GM12875 (cell line): Measurements from ENCODE around the gene RFX8.

Experiments
- H3K4me3 ChIP-seq: one replicate; pipeline ENCODE4 v1.5.1; 2011; ENCODE audit warnings: low read depth, low read length, control low read depth
- CTCF ChIP-seq: IDR thresholded peaks from 2 replicates; pipeline ENCODE4 v1.5.1; 2011; ENCODE audit warnings: low read depth, mild to moderate bottlenecking, control low read depth, inconsistent platforms, low read length, moderate library complexity, borderline replicate concordance; ENCODE audit not compliant: insufficient read depth

RFX8 gene

DNA sequence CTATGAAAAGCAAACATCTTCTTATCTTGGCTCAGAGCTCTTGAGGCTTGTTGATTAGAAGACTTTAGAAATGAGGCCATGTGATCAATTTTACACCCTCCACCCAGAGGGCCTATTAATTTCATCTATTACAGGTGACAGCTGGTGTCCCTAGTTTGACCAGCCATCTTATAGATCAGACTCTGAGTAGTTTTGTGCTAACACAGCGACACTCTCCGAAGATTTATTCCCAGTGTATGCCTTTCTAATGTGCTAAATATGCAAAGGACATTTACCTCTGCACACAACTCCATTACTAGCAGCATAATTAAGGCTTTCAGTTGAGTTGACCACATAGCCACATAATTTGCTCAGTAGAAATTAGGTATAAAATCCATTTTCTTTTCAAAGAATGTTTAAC is 2.6 kb upstream of the RFX8 start:
- no peak for TF ChIP-seq CTCF
- no peak overlapping the region for H3K4me3 ChIP-seq

- TF ChIP-seq CTCF: no peak
- H3K4me3 ChIP-seq: no peak overlapping the region
Measured at GRCh38 chr2:101476605-101477208, 1.8 kb upstream of the RFX8 start.

- TF ChIP-seq CTCF: no peak
- no peak overlapping the region for H3K4me3 ChIP-seq
Measured at GRCh38 chr2:101473911-101474701, 806 bp downstream of the RFX8 start.

GRCh38 chr2:101473591-101473910 is 1.4 kb downstream of the RFX8 start:
- no peak overlapping the region for H3K4me3 ChIP-seq
- no peak for TF ChIP-seq CTCF

DNA sequence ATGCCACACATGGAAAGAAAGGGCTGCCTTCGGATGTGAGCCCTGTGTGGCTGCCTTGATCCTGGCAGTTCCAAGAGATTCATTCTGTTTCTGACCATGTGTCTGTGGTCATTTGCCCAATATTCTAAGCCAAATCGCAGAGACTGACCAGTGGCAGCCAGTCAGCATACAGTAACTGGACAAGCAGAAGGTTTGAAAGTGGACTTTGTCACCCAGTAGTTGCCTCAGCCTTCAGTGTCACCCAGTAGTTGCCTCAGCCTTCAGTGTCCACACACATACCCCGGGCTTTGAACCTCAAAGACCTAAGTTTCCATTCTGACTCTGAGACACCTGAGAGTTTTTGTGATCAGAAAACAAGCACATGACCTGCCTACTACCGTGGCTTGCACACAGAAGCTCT is 5.0 kb downstream of the RFX8 start:
- no peak overlapping the region for H3K4me3 ChIP-seq
- no peak for TF ChIP-seq CTCF

GRCh38 chr2:101467306-101467705 is 7.6 kb downstream of the RFX8 start:
- H3K4me3 ChIP-seq: no peak overlapping the region
- TF ChIP-seq CTCF: no peak

DNA sequence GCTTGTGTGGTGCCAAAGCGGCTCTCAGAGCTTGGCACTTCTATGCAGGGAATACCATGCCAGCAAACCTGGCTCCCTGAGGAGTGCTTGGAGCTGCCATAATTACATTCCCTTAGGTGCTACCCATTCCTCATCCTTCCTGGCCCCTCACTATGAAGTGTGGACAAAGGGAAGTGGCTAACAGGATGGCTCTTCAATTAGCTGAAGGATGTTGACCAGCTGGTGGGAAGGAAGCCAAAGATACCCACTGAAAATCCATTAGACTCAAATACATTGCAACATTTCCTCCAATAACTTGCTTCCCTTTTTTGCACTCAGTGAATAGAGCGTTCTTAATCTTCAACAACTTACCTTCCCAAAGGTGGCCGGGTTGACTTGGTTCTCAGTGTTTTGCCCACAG is 8.5 kb downstream of the RFX8 start:
- TF ChIP-seq CTCF: no peak
- H3K4me3 ChIP-seq: no peak overlapping the region
